WTC11 (cell line): ENCODE results near the gene AURKA. TPM values are rescaled to one million over a fixed set of nuclear protein-coding genes. Genes with fewer than 3 reads are reported as not detected.

ENCODE experiments used
- ATAC-seq: fragments of 200-7000 bp; cut with Tn5 transposase; 2 replicates; pipeline ENCODE4 v1.10.0; 2021; ENCODE audit warnings: mild to moderate bottlenecking, moderate library complexity
- CTCF ChIA-PET: fragments of 300-600 bp; sonication (Branson Sonifier 250); formaldehyde crosslinking; loops from one replicate; lab custom pipeline; 2021; ENCODE audit warnings: antibody characterized with exemption; lab: Charles Lee
- POLR2A ChIA-PET: fragments of 350-600 bp; sonication (Branson Sonifier 250); formaldehyde crosslinking; loops from one replicate; lab custom pipeline; 2021; ENCODE audit warnings: antibody characterized with exemption; lab: Charles Lee
- DNase-seq: peaks from one replicate; pipeline ENCODE4 v3.0.0; 2021; ENCODE audit warnings: low spot score
- H3K27ac Mint-ChIP-seq: 2 replicates; pipeline ENCODE4 v1.8.0; 2021; ENCODE audit warnings: mixed read lengths
- H3K27me3 Mint-ChIP-seq: 2 replicates; pipeline ENCODE4 v1.8.0; 2021; ENCODE audit warnings: low read depth, mild to moderate bottlenecking, moderate library complexity, mixed read lengths
- H3K36me3 Mint-ChIP-seq: 2 replicates; pipeline ENCODE4 v1.8.0; 2021; ENCODE audit warnings: mixed read lengths
- H3K4me1 Mint-ChIP-seq: 2 replicates; pipeline ENCODE4 v1.8.0; 2022; ENCODE audit warnings: mixed read lengths
- H3K4me3 Mint-ChIP-seq: 2 replicates; pipeline ENCODE4 v1.8.0; 2021; ENCODE audit warnings: mild to moderate bottlenecking, moderate library complexity, mixed read lengths
- H3K9me3 Mint-ChIP-seq: 2 replicates; pipeline ENCODE4 v1.8.0; 2021; ENCODE audit warnings: mixed read lengths
- AFF4 ChIP-seq: sonication (generic); formaldehyde crosslinking; IDR thresholded peaks from 2 replicates; pipeline ENCODE4 v1.8.1; 2023; ENCODE audit warnings: mild to moderate bottlenecking, missing genetic modification reagents, borderline replicate concordance
- CREB1 ChIP-seq: sonication (generic); formaldehyde crosslinking; IDR thresholded peaks from 2 replicates; pipeline ENCODE4 v1.8.0; 2023; ENCODE audit warnings: mild to moderate bottlenecking, missing genetic modification reagents
- CTCF ChIP-seq: fragments of 200-600 bp; IDR thresholded peaks from 2 replicates; pipeline ENCODE4 v1.8.0; 2022; ENCODE audit warnings: antibody characterized with exemption
- IRF2 ChIP-seq: sonication (generic); formaldehyde crosslinking; IDR thresholded peaks from 2 replicates; pipeline ENCODE4 v1.8.0; 2022; ENCODE audit warnings: low read depth, missing genetic modification reagents, borderline replicate concordance
- JAZF1 ChIP-seq: fragments of 250-450 bp; sonication (Bioruptor Pico); IDR thresholded peaks from 2 replicates; pipeline ENCODE4 v1.9.0; 2021; ENCODE audit warnings: moderate library complexity, mild to moderate bottlenecking, inconsistent platforms
- JUN ChIP-seq: sonication (generic); formaldehyde crosslinking; IDR thresholded peaks from 2 replicates; pipeline ENCODE4 v1.8.0; 2023; ENCODE audit warnings: mild to moderate bottlenecking, missing genetic modification reagents
- total RNA-seq: library from RNA; stranded (reverse); gene quantifications from 3 replicates; pipeline ENCODE4 v1.2.3, GENCODE V29; 2021
- TF ChIP-seq, protein P1 (sequence below): sonication (generic); formaldehyde crosslinking; IDR thresholded peaks from 2 replicates; pipeline ENCODE4 v1.8.0; 2022; ENCODE audit warnings: mild to moderate bottlenecking, missing genetic modification reagents
- TF ChIP-seq, protein P2 (sequence below): sonication (generic); formaldehyde crosslinking; IDR thresholded peaks from 2 replicates; pipeline ENCODE4 v1.8.1; 2022; ENCODE audit warnings: low read depth, missing genetic modification reagents, borderline replicate concordance
- TF ChIP-seq, protein P3 (sequence below): sonication (generic); formaldehyde crosslinking; conservative IDR thresholded peaks from 2 replicates; pipeline ENCODE4 v1.8.1; 2022; ENCODE audit warnings: mild to moderate bottlenecking, missing genetic modification reagents
- TF ChIP-seq, protein P4 (sequence below): sonication (generic); formaldehyde crosslinking; IDR thresholded peaks from 2 replicates; pipeline ENCODE4 v1.8.1; 2022; ENCODE audit warnings: low read depth, mild to moderate bottlenecking, moderate library complexity, missing genetic modification reagents, borderline replicate concordance

AURKA gene
- total RNA-seq, 1 experiment from 2014 or later: 103 TPM

GRCh38 chr20:56424931-56425330 lies 32.9 kb upstream of the AURKA start:
- CTCF ChIA-PET: no interaction called here
- H3K4me3 Mint-ChIP-seq: no peak overlapping the region
- H3K27me3 Mint-ChIP-seq: peaks cover 59% of the 10 kb centered on the region
- H3K27ac Mint-ChIP-seq: no peak overlapping the region
- no peak for DNase-seq
- no peaks in the 10 kb centered on the region for H3K9me3 Mint-ChIP-seq
- ATAC-seq: no peak
- POLR2A ChIA-PET: no interaction called here
- no peaks in the 10 kb centered on the region for H3K36me3 Mint-ChIP-seq
- TF ChIP-seq IRF2 (CRISPR knock-in tag) (no peak), CTCF (no peak), CREB1 (CRISPR knock-in tag) (no peak), JUN (CRISPR knock-in tag) (no peak)
- TF ChIP-seq, protein P1, sequence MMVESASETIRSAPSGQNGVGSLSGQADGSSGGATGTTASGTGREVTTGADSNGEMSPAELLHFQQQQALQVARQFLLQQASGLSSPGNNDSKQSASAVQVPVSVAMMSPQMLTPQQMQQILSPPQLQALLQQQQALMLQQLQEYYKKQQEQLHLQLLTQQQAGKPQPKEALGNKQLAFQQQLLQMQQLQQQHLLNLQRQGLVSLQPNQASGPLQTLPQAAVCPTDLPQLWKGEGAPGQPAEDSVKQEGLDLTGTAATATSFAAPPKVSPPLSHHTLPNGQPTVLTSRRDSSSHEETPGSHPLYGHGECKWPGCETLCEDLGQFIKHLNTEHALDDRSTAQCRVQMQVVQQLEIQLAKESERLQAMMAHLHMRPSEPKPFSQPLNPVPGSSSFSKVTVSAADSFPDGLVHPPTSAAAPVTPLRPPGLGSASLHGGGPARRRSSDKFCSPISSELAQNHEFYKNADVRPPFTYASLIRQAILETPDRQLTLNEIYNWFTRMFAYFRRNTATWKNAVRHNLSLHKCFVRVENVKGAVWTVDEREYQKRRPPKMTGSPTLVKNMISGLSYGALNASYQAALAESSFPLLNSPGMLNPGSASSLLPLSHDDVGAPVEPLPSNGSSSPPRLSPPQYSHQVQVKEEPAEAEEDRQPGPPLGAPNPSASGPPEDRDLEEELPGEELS (CRISPR knock-in tag): no peak
- TF ChIP-seq, protein P2, sequence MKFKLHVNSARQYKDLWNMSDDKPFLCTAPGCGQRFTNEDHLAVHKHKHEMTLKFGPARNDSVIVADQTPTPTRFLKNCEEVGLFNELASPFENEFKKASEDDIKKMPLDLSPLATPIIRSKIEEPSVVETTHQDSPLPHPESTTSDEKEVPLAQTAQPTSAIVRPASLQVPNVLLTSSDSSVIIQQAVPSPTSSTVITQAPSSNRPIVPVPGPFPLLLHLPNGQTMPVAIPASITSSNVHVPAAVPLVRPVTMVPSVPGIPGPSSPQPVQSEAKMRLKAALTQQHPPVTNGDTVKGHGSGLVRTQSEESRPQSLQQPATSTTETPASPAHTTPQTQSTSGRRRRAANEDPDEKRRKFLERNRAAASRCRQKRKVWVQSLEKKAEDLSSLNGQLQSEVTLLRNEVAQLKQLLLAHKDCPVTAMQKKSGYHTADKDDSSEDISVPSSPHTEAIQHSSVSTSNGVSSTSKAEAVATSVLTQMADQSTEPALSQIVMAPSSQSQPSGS (CRISPR knock-in tag): no peak
- TF ChIP-seq, protein P3, sequence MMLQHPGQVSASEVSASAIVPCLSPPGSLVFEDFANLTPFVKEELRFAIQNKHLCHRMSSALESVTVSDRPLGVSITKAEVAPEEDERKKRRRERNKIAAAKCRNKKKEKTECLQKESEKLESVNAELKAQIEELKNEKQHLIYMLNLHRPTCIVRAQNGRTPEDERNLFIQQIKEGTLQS (CRISPR knock-in tag): no peak
- H3K4me1 Mint-ChIP-seq: peaks cover 9% of the 10 kb centered on the region

DNA sequence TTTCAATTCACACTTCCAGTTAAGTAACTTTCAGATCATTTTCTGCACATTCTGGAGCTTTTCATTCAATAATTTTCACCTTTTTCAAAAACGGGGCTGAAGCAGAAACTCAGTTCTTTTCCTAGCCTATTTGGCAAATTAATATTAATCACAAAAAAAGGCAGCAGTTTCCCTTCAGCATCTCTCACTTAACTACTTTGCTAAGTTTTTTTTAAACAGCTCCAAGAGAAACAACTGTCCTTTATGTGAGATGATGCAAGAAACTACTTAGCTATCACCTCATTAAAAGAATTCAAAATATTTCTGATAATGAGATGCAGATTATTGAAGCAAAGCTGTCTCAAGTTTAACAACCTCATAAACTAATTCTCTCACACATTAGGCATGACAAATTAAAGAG lies 31.9 kb upstream of the AURKA start:
- TF ChIP-seq, protein P4, sequence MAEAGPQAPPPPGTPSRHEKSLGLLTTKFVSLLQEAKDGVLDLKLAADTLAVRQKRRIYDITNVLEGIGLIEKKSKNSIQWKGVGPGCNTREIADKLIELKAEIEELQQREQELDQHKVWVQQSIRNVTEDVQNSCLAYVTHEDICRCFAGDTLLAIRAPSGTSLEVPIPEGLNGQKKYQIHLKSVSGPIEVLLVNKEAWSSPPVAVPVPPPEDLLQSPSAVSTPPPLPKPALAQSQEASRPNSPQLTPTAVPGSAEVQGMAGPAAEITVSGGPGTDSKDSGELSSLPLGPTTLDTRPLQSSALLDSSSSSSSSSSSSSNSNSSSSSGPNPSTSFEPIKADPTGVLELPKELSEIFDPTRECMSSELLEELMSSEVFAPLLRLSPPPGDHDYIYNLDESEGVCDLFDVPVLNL: no peak
- H3K27ac Mint-ChIP-seq: no peak overlapping the region
- H3K36me3 Mint-ChIP-seq: no peaks in the 10 kb centered on the region
- H3K27me3 Mint-ChIP-seq: peaks cover 59% of the 10 kb centered on the region
- ChIA-PET POLR2A (no interaction called here), CTCF (no interaction called here)
- H3K4me1 Mint-ChIP-seq: peaks cover 9% of the 10 kb centered on the region
- DNase-seq: no peak
- H3K4me3 Mint-ChIP-seq: no peak overlapping the region
- ATAC-seq: no peak
- no peaks in the 10 kb centered on the region for H3K9me3 Mint-ChIP-seq

DNA sequence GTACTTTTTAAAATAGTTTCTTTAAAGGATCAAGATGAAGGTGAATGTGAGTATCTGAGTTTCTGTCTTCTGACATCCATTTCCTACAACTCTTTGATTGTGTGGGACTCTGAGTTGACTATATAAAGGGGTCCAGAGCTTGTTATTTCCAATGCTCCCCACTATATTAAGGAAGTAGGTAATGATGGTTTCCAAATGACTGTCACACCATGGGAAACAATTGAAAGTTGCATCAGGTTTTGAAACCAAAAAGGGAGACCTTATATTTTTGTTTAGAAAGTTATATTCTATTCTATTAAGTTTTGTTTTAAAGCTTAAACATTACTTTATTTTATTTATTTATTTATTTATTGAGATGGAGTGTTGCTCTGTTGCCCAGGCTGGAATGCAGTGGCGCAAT lies 31.2 kb upstream of the AURKA start:
- no peaks in the 10 kb centered on the region for H3K9me3 Mint-ChIP-seq
- peaks cover 9% of the 10 kb centered on the region for H3K4me1 Mint-ChIP-seq
- no peak overlapping the region for H3K27ac Mint-ChIP-seq
- POLR2A ChIA-PET: no interaction called here
- ATAC-seq: no peak
- DNase-seq: no peak
- CTCF ChIA-PET: no interaction called here
- no peak for TF ChIP-seq JAZF1 (CRISPR knock-in tag)
- no peak for TF ChIP-seq AFF4
- H3K4me3 Mint-ChIP-seq: no peak overlapping the region
- peaks cover 59% of the 10 kb centered on the region for H3K27me3 Mint-ChIP-seq
- H3K36me3 Mint-ChIP-seq: no peaks in the 10 kb centered on the region
